ENCODE data around the gene TANC2.
A peak's percentile ranks its signal among the peaks of the same experiment; 100 is the strongest.

The TANC2 gene

DNA sequence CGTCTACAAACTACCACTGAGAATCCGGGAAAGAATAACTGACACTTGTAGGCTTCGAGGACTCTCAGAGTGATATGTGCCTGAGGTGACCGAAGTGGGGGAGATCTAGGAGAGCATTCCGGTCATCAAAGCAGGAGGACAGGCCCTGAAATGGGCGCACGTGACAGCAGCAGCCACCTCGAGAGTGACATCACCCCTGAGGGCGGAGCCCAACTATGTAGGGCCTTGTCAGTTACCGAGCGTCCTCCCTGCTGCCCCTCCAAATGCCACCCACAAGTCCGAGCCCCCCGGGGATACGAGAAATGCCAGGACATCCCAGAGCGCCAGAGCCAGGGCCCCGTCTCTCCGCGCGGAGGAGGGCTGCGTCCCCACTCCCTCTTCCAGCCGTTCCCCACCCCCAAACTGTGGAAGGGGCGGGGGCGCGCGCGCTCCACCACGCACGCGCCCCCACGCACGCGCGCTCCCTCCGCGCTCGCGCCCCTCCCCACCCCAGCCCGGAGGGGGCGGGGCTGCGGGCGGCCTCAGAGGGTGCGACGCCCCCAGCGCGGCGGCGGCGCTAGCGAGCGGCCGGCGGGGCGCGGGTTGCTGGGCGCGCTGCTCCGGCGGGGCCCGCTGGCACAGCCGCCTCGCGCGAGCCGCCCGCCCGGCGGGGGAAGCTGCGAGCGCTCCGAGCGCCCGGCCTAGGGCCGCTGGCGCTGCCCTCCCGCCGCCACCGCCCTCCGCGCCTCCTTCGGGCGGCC lies at the start of gene TANC2:
Gene TANC2, plus strand, starts transcription at position 550 of the 740 bp plus-strand sequence. CDS start 43,325 bp downstream, outside the sequence.
- peak; percentile 94 for DNase-seq

DNA sequence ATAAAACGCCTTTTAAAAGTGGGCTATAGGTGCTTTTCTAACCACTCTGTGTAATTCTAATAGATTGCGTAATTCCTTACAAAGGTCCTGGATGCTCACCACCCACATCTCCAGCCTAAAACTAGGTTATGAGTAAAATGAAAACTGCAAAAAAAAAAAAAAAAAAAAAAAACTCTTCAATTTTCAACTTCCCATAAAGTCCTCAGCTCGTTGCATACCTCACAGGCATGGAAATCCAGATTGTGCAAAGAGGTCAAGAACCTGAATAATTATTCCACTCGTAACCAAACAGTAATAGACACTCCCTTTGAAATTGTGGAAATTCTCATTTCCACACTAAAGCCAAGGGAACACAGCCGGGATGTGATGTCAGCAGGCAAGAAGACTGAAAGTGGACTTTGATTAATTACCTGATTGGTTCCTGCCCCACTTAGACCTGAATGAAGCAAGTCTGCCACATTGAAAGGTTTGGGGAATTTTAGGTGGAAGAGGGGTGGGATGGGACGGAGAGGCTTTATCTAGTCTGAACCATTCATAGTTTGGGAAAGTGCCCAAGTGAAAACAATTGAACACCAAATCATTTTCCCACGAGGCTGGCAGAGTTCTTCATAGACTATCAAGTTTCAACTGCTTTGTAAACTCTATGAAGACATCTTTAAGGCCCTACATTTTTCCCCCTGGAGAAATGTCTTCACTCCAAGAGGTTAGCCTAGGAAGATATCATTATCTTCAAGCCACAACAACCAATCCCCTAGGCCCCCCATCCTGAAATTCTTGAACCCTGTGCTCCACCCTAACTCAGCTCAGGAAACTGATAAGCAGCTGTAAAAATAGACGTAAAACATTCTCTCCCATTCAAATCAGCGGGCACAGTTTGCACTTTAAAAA lies 49.1 kb upstream of the TANC2 start:
- no peak for DNase-seq

DNA sequence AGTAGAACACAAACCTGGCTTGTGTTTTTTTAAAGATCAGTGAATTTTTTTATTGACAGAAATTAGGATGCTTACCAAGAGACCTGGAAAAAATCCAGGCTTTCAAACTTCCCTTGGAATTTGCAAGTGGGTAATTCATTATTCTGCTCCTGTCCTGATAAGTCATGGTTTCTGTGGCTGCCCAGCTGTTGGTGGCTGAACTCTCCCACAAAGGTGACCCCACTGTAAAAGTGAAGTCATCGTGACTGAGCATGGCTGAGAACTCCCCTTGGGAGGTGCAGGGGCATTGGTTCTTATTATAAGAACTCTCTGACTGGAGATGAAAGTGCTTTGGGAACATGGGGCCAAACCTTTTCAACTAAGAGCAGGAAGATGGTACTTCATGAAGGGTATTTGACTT lies 46.6 kb upstream of the TANC2 start:
- DNase-seq: no peak

DNA sequence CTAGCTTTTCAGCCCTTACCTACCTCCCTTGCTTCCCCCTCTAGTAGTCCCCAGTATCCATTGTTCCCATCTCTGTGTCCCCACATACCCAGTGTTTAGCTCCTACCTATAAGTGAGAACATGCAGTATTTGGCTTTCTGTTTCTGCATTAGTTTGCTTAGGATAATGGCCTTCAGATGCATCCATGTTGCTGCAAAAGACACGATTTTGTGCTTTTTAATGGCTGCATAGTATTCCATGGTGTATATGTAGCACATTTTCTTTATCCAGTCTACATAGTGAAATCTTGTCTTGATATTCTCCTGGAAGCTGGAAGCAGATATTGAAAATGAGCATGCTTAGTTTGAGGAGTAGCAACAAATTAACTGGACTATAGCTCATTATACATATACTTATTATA lies 45.7 kb upstream of the TANC2 start:
- DNase-seq: no peak

DNA sequence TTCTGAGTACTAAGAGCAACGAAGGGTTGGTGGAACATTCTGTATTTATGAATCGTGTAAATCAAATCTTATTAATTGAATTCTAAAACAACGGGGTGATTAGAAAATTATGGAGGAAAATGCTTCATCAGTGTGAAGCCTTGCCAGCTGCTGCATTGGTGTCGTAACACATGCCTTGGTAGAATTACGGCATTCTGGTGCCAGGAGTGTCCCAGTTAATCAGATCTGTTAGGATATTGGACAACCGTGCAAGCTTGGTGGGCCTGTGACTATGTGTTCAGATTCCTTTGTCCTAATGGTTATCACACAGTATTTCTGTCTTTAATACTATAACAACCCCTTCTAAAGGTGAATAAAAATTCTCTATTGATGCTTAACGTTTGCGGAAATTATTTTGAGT lies 44.2 kb upstream of the TANC2 start:
- no peak for DNase-seq

DNA sequence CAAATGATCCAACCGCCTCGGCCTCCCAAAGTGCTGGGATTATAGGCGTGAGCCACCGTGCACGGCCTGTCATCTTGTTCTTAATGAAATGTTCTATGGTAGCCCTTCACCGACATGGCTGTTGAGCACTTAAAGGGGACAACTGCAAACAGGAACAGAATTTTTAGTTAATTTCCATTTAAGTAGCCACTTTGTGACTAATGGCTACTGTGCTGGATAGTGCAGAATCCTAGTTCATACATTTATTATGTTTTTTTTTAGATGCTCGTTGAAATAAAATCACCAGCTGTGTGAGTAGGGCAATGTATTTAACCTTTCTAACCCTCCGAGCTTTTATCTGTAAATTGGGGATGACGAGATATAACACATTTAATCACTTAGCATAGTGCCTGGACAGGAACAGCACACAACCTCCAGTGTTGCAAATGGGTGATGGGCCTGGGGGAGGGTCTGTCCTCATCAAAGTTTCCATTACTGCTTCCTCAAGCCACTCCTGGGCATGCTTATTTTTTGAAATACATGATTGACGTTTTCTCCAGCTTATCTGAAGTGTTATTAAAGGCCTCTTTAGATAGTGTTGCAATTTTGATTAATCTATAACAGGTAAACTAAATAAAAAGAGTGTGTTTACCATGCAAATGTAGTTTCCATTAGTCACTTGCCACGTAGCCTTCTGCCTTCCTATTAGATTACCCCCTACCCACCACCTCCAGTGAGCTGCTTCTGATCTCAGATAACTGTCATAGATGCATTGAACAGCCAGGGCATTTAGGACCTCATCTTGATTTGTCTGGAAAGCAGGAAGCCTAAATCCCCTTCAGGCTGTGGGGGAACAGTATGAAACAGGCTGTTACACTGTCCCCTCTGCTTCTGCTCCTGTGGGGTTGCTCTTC lies 42.5 kb upstream of the TANC2 start:
- no peak for DNase-seq

DNA sequence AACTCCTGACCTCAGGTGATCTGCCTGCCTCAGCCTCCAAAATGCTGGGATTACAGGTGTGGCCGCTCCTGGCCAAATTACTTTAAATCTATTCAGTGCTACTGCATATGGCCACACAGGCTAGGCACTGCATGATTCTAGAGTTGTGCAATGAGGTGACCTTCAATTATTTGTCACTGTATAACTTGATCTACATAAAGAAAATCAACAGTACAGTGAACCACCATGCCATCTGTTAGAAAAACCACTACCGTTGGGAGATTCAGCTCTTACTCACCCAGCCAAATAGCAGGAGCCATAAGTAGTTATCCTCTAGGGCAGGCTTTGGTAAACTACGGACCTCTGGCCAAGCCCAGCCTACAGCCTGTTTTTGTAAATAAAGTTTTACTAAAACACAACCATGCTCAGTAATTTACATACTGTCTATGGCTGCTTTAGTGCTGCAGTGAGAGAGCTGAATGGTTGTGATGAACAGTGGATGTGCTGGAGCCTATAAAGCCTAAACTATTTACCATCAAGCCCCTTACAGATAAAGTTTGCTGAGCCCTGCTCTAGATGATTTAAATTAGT lies 40.7 kb upstream of the TANC2 start:
- DNase-seq: no peak

DNA sequence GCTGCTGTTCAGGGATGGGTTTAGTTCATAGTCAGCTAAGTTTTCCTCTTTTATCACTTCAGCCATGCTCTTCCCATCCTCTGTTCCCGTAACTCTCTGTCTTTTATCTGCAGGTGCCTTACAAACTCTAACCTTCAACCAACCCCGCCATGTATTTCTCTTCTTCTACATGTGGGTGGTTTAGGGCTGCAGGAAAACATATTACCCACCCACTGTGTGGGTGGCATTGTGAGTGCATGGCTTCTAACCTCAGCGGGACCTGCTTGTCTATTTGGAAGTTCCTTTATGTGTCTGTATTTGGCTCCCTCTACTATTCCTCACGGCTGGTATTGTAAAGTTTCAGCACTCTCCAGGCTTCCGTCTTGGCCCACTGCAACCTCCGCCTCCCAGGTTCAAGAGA lies 39.0 kb upstream of the TANC2 start:
- DNase-seq: no peak

DNA sequence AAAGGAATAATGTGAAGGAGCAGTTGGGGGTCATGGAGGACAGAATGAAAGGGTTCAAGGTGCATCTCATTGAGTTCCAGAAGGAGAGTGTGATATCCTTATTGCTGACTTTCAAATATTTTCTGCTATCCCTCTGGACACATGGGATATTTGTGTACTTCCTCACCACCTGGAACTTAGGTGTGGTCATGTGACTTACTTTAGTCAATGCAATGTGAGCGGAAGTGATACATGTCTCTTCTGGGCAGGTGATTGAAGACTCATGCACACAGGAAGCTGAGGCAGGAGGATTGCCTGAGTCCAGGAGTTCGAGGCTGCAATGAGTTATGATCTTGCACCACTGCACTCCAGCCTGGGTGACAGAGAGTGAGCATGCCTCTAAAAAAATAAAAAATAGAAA lies 36.7 kb upstream of the TANC2 start:
- no peak for DNase-seq

DNA sequence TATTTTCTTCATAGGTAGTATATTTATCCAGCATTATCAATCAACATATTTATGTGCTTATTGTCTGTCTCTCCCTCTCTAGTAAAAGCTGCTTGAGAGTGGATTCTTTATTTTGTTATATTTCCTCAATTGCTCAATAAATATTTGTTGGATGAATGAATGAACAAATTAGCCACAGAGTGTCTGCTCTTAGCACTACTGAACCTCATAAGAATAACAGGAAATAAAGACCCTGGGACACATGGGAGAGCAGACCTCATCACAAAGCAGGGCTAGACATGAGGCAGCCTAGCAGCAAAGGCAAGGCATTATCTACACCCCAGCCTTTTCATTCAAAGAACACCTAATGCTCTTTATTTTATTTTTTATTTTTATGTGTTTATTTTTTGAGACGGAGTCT lies 34.9 kb upstream of the TANC2 start:
- no peak for DNase-seq

DNA sequence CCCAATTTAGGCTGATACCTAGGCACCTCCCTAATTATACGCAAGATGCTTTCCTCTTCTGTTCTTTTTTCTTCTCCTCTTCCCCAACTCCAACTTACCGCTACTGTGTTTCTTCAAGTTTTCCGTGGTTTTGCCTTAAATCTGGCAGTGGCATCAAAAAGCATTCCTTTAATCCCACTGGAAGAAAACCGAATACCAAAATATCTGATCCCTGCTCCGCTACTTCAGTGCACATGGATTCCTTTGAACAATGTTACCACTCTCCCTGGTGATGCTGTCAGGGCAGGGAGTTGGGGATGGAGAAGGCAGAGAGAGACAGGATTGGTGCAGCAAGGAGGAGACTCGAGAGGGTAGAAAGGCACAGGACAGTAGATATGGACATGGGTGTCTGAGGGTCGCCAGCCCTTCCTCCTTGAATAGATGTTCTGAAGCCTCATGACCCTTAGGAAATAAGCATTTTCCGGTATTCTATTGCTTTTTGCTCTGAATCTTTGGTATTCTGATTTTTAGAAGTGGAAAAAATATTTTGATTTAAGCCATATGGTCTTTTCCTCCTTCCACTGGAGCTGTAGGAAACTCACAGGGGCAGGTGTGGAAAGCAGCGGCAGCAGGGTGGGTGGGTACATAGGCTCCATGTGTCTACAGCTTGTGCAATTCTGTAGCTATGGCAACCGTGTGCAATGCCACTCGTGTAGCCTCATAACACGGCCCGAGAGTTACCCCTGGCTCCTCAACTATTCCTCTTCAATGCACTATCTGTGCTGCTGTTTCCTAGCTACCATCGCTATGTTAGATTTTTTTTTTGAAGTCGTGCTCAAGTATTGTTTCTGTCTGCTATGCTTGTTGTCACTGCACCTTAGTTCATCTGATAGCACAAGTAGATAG lies 32.3 kb upstream of the TANC2 start:
- no peak for DNase-seq

DNA sequence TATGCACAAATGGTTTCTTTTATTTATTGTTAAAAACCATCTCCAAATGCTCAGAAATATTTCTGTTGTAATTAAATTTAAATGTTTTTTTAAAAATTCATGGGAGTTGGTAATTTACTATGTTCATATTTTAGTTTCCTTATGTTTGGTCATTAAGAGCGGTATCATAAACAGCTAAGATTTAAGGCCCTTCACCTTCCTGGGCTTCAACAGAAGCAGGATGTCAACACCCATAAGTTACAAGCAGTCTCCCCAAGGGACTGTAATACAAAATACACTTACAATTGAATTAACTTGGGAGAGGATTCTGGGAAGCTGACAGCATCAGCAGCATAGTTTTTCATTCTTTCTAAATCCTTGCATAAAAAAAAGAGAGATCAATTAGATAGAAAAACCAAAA lies 30.9 kb upstream of the TANC2 start:
- DNase-seq: no peak

DNA sequence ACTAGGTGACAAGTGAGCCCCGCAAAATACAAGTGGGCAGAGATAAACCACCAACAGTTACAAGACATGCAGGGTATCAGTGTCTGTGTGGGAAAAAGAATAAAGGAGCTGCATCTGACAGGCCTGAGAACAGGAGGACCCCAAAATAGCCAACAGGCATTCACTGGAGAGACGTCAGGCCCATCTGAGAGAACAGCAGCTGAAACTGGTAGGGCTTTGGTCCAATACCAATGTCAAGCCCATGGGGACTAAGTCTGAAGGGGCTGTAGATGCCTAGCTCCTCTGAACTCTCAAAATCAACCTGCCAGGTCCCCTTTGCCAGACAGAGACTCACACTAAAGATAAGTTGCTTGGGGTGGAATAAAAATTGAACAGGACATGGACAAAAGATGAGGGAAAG lies 30.5 kb upstream of the TANC2 start:
- no peak for DNase-seq

DNA sequence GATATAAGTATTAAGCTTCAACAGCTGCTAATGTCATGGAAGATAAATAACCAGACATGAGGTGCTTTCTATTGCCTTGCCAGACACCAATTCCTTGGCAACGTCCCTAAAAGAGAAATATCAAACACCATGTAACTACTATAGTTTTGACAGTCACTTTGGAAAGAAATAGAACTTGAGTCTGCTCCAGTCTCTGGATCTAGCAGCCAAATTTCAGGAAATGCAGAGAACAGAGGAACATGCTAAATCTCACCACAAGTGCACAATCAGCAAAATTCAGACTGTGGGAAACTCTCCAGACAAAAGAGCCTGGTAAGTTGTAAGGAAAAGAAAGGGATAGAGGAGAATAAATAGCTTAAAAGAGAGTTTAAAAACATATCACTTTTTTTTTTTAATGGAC lies 28.4 kb upstream of the TANC2 start:
- no peak for DNase-seq

DNA sequence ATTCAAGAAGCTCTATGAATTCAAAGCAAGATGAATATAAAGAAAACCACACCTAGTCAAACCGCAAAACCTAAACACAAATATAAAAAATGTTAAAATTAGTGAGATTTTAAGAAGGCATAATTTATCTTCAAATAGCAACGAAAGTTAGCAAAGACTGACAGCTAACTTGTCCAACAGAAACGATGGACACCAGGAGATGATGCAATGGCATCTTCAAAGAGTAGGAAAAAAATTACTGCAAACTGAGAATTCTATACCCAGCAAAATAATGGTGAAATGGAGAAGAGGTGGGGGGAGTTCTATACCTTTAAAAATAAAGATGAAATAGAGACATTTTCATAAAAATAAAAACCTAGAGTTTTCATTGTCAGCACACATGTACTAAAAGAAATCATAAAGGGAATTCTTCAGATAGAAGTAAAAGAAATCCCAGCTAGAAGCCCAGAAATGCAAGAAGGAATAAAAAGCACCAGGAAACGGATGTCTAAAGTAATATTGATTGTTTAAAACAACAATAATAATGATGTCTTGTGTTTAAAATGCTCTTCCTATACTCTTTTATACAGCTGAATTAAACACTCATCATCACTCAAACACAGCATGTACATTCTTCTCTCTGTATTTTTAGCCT lies 24.6 kb upstream of the TANC2 start:
- DNase-seq: no peak

DNA sequence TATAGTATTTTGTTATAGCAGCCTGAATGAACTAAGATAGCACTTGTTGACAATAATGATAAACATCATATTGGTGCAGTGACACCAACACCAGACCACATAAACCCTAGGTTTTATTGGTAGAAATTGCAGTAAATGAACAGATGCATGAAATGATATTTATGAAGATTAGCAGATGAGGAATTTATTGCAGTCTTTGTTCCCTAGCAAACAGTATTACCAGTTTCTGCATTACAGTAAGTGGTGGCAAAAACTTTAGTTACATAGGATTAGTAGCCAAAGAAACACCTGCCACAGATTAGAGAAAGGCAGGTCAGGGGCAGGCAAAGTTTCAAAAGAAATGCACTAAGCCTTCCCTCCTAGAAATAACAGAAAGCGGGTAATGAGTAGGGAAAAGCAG lies 17.7 kb upstream of the TANC2 start:
- DNase-seq: no peak

DNA sequence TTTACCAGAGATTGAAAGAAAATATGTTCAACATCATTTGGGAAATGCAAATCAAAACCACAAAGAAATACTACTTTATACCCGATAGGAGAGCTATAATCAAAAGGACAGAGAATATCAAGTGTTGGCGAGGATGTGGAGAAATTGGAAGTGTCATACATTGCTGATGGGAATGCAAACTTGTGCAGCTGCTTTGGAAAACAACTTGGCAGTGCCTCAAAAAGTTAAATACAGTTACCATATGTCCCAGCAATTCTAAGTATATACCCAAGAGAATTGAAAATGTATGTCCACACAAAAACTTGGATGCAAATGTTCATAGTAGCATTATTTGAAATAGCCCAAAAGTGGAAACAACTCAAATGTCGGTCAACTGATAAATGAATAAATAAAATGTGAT lies 17.0 kb upstream of the TANC2 start:
- DNase-seq: no peak

DNA sequence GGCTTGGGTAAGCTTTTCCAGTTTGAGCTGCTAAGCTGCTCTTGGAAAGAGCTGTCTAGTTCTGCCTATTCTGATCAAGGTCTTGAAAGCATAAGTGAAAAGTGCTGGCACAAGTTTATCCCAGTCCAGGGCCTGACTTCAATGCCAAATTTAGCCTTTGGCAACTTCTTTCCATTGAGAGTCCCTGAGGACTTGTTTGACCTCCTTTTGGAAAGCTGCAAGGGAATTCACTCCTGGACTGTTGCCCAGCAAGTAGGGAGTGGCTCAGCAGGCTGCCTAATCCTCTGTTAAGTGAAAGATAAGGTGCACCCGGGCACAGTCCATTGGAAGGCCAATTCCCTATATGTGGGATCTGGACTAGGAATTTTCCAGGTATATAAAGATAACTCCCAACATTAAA lies 16.0 kb upstream of the TANC2 start:
- no peak for DNase-seq

DNA sequence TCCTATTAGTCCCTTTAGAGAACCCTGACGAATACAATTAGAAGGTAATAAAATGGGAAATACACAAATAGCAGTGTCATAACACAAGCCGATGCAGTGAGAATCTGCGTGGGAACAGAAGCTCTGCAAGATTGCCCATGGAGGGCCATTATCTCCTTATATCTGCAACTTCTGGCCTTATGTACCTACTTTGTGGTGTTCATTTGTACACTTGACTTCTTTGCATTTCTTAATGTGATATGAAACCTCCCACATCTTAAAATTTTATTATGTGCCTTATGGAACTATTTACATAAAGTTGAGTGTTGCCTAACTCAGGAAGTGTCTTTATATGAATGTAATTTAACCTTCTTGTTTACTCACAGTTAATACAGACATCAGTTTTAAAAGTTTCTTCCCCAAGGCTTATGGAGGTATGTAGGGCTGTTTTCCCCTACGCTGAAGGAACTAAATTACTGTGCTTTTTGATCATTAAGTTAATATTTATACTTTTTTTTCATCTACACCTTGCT lies 10.1 kb upstream of the TANC2 start:
- DNase-seq: no peak

DNA sequence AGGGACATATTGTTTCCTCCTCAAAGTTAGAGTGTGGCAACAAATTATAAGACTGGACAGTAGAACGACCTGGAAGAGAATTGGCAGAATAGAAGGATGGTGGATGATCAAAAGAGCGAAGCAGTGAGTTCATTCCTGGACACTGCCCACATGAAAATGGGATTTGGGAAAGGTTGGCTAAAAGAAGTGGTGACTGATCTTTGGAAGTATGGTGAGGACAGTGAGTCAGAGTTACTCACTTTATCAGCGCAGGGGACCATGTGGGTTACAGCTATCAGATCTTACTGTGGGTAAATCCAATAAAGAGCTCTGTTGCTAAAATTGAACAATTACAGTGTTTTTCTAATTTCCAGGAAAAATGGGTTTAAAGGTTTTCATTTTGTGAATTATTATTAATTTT lies 2.7 kb upstream of the TANC2 start:
- DNase-seq: no peak

DNA sequence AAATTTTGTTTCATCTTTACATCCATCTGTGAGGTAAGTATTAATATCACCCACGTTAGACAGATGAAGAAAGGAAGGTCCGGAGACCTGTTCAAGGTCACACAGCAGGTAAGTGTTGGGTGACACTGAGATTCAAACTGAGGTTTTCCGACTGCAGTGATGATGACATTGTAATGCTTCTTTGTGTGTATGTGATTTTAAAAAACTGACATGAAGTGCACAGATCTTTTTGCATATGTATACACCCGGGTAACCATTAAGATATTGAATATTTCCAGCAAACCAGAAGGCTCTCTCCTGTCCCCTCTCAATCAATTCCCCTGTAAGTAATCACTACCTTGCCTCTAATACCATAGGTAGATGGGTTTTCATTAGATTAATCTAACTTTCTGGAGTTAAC lies 1.5 kb upstream of the TANC2 start:
- DNase-seq: no peak
